Testis (tissue), 3 donors: ENCODE measurements around the gene CRIP2. TPM values are rescaled to one million over a fixed set of nuclear protein-coding genes. Genes with fewer than 3 reads are reported as not detected.

Experiments used
- DNase-seq: peaks from one replicate; pipeline ENCODE4 v3.0.0-alpha.2; 2019
- H3K27ac ChIP-seq, 2 donors: fragments of 200-600 bp; sonication (generic); one replicate each; pipeline ENCODE4 v1.5.1; 2019
- H3K27me3 ChIP-seq: fragments of 200-600 bp; sonication (generic); one replicate; pipeline ENCODE4 v1.5.1; 2019
- H3K36me3 ChIP-seq: fragments of 200-600 bp; sonication (generic); one replicate; pipeline ENCODE4 v1.5.1; 2017; ENCODE audit warnings: low read depth; ENCODE audit errors: missing control alignments
- H3K4me1 ChIP-seq: fragments of 200-600 bp; sonication (generic); one replicate; pipeline ENCODE4 v1.5.1; 2019
- H3K4me3 ChIP-seq, 2 donors: fragments of 200-600 bp; sonication (generic); one replicate each; pipeline ENCODE4 v1.5.1; 2017 to 2019
- H3K9me3 ChIP-seq: fragments of 200-600 bp; sonication (generic); one replicate; pipeline ENCODE4 v1.5.1; 2017
- CTCF ChIP-seq, 3 experiments: fragments of 450-650 bp in 2 of 3; fragments of 200-600 bp in 1 of 3; sonication (generic) in 1 of 3; IDR thresholded peaks; one replicate each; pipeline ENCODE4 v1.5.1; 2016 to 2019; ENCODE audit warnings: antibody characterized with exemption in 3 of 3, mild to moderate bottlenecking in 2 of 3, moderate library complexity in 1 of 3
- POLR2A ChIP-seq: fragments of 450-650 bp; IDR thresholded peaks from one replicate; pipeline ENCODE4 v1.6.1; 2017; ENCODE audit warnings: antibody characterized with exemption, mild to moderate bottlenecking, moderate library complexity
- WGBS, 2 donors: methylation state at CpG; one replicate each; pipeline ENCODE4 v1.1.5; 2018; 5-methylcytosine and 5-hydroxymethylcytosine counted together
- intact Hi-C: fragments of 100-400 bp; cut with DNase I; formaldehyde crosslinking; loops from one replicate; pipeline ENCODE4 v1.15.1; 2023; ENCODE audit warnings: low total_unique reads
- polyA plus RNA-seq: library from polyadenylated mRNA; stranded (reverse); fragments of 350-450 nt; fragmentation: Illumina TruSeq; extraction: RNeasy Lipid Tissue Mini Kit (QIAGEN cat#74804); gene quantifications from one replicate; pipeline ENCODE4 v1.2.3, GENCODE V29; 2014; ENCODE audit warnings: low read depth, low replicate concordance; ENCODE audit not compliant: insufficient read depth
- total RNA-seq, 2 donors: library from RNA; depleted of rRNA; stranded (reverse); fragments of >200 nt; gene quantifications; one replicate each; pipeline ENCODE4 v1.2.3, GENCODE V29; 2016

Gene CRIP2
- total and polyA plus RNA-seq, 3 donors from 2014 or later, result 114 to 159 (median 121) TPM

GRCh38 chr14:105445901-105446845, 28.4 kb upstream of the CRIP2 start:
- H3K36me3 ChIP-seq, result no peaks in the 10 kb centered on the region
- H3K4me3 ChIP-seq, result no peak overlapping the region
- no peak overlapping the region for H3K27ac ChIP-seq
- DNase-seq, result no peak
- 70 to 90% methylated on average over 10 to 23 of the region's 26 CpGs for WGBS, 2 donors
- no peak for TF ChIP-seq CTCF (IDR thresholded peaks at IDR 0.05)
- no peak for TF ChIP-seq POLR2A
- H3K27me3 ChIP-seq, result no peaks in the 10 kb centered on the region
- peaks cover 9% of the 10 kb centered on the region for H3K4me1 ChIP-seq
- no peaks in the 10 kb centered on the region for H3K9me3 ChIP-seq
- intact Hi-C loops, result no loop called here

- no peak for DNase-seq
- no peaks in the 10 kb centered on the region for H3K9me3 ChIP-seq
- TF ChIP-seq CTCF (IDR thresholded peaks at IDR 0.05) (no peak), POLR2A (no peak)
- H3K4me1 ChIP-seq, result peaks cover 9% of the 10 kb centered on the region
- H3K27me3 ChIP-seq, result no peaks in the 10 kb centered on the region
- no peak overlapping the region for H3K27ac ChIP-seq
- no peak overlapping the region for H3K4me3 ChIP-seq
- 70 to 81% methylated on average over 2 to 14 of the region's 14 CpGs for WGBS, 2 donors
- intact Hi-C loops, result no loop called here
- no peaks in the 10 kb centered on the region for H3K36me3 ChIP-seq
Observed at GRCh38 chr14:105446971-105447370, 27.6 kb upstream of the CRIP2 start.

- H3K27ac ChIP-seq, result no peak overlapping the region
- intact Hi-C loops, result no loop called here
- peaks cover 9% of the 10 kb centered on the region for H3K4me1 ChIP-seq
- no peaks in the 10 kb centered on the region for H3K36me3 ChIP-seq
- TF ChIP-seq CTCF (IDR thresholded peaks at IDR 0.05), result no peak
- 50 to 81% methylated on average over 2 to 29 of the region's 31 CpGs for WGBS, 2 donors
- no peaks in the 10 kb centered on the region for H3K9me3 ChIP-seq
- no peak for DNase-seq
- no peak overlapping the region for H3K4me3 ChIP-seq
- H3K27me3 ChIP-seq, result no peaks in the 10 kb centered on the region
Observed at GRCh38 chr14:105447651-105448640, 26.7 kb upstream of the CRIP2 start.

- no peak overlapping the region for H3K27ac ChIP-seq
- intact Hi-C loops, result no loop called here
Observed at GRCh38 chr14:105448706-105449111, 25.9 kb upstream of the CRIP2 start.

More at GRCh38 chr14:105448706-105449111, 25.9 kb upstream of the CRIP2 start:
- Histone ChIP-seq H3K27me3 (no peaks in the 10 kb centered on the region), H3K4me1 (peaks cover 9% of the 10 kb centered on the region), H3K4me3 (no peak overlapping the region), H3K9me3 (no peaks in the 10 kb centered on the region), H3K36me3 (no peaks in the 10 kb centered on the region)
- 42 to 68% methylated on average over 5 to 16 of the region's 16 CpGs for WGBS, 2 donors
- peak; percentile 73 for DNase-seq
- no peak for TF ChIP-seq POLR2A
- TF ChIP-seq CTCF (IDR thresholded peaks at IDR 0.05), result peak; percentile 63 to 80 (median 69)
